ENCODE measurements around the gene TNFRSF4.

The TNFRSF4 gene

GRCh38 chr1:1166642-1167397 is 47.1 kb downstream of the TNFRSF4 start:
- DNase-seq: no peak

GRCh38 chr1:1165900-1166421 is 48.0 kb downstream of the TNFRSF4 start:
- no peak for DNase-seq

DNA sequence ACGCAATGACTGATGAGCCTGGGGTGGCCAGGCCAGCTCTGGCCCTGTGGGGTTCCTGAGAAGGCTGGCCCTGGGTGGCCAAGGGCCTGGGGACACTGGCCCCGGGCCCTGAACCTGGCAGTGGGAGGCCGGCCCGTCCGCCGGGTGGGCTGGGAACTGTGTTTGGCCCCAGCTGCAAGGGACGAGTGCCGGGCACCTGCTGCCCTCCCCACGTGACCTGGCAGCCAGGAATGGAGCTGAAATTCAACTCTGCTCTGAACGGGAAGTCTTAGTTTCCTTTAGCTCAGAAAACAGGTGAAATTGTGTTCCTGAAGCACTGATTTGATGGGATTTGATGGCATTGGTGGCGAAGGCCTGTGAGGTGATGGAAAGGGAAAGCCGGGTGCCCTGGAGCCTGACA is 48.5 kb downstream of the TNFRSF4 start:
- no peak for DNase-seq

DNA sequence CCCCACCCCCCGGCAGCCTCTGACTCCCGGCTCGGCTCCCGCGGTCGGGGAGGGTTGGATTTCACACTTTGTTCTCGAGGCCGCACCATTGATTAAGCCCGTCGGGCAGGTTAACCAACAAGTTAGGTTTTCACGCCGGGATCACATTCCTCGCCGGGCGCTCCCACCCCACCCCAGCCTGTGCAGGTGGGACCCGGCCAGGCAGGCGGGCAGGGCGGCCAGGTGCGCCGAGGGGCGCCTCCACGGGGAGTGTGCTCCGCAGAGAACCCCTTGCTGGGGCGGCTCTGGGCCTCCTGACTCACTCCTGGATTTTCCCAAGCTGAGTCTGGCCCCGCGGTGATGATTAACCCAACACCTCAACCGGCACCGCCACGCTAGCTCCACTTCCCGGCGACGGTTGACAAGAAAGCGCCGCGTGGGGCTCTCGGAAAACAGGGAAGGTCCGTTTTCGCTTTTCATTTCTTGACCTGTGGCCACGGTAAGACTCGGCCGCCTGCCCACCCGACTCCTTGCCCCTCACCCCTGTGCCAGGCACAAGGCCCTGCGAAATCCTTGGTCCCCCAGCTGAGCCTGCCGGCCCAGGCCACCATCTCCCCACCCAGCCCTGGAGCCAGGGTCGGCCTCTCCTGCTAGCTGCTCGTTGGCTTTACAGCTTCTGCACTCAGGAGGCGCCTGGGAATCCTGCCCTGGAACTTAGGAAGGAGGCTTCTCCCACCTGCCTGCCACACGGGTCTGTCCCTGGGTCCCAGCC is 49.1 kb downstream of the TNFRSF4 start:
- no peak for DNase-seq

- DNase-seq: no peak
Measured at GRCh38 chr1:1164361-1164700, 49.6 kb downstream of the TNFRSF4 start.

DNA sequence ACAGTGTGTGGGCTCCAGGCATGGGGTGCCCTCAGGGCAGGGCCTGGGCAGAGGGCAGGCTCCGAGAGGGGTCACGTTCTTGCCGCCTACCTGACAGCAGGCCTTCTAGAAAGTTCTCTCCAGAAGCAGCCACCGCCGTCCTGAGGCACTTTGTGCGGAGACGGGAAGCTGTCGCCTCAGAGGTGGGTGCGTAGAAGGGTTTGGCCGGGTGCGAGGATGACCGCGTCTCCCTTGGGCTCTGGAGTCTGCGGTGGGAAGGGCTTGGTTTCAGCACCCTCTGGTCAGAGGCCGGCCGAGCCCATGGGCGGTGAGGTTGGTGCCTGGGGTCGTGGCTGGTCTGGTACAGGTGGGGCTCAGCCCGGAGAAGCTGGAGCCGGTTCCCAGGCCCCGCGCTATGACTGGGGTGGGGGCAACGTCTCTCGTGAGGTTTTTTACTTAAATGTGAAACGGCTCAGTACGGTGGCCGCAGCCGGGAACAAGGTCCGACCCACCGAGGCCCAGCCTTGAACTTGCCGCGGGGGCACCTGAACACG is 50.3 kb downstream of the TNFRSF4 start:
- DNase-seq: no peak

- DNase-seq: no peak
Measured at GRCh38 chr1:1162597-1163537, 51.1 kb downstream of the TNFRSF4 start.

GRCh38 chr1:1161683-1162079 is 52.3 kb downstream of the TNFRSF4 start:
- DNase-seq: no peak
